ENCODE results near the gene KCTD13. TPM values are rescaled to one million over a fixed set of nuclear protein-coding genes. Genes with fewer than 3 reads are reported as not detected.
A peak's percentile ranks its signal among the peaks of the same experiment; 100 is the strongest.

KCTD13 gene
- total RNA-seq, 4 donors from 2014 or later, result 14.4 to 25.7 (median 18.8) TPM

DNA sequence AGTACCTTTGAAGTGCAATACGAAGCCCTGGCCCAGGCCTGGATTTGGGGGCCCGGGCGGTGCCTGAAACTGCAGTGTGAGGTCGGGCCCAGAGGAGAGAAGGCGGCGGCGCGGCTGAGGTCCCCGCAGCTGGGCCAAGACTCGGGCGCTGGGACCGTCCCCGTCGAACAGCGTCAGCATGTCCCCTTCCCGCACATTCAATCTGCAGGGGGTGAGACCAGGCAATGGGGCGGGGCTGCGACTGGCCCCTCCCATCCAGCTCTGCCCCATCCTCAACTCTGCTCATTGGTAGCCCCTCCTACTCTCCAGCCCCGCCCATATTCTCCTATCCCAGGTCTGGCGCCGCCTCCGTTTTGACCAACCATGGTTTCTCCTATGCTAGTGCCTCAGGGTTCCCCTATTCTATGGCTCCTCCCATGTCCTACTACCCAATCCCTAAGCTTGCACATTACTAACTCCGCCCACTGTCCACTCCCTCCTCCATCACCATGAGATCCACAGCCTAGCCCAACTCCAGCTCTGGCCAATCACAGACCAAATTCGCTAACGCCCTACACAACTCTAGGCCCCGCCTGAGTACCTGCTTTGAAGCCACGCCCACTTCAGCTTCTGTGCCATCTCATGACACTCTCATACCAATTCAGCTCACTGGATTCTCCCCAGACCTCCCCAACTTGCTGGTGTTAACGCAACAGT, 48.6 kb downstream of the KCTD13 start:
- no peak for DNase-seq (ENCODE audit: extremely low spot score)
- TF ChIP-seq POLR2AphosphoS5 (IDR thresholded peaks at IDR 0.05) (no peak), POLR2A (IDR thresholded peaks at IDR 0.05; ENCODE audit: low read depth) (no peak), EP300 (IDR thresholded peaks at IDR 0.05) (no peak), CTCF (IDR thresholded peaks at IDR 0.05) (no peak)
- Histone ChIP-seq H3K27me3 (peaks cover 0 to 69% (median 23%) of the 10 kb centered on the region in 4 donors), H3K36me3 (no peaks in the 10 kb centered on the region), H3K27ac (replicated peaks in 1 of 4) (no peak overlapping the region), H3K9me3 (peaks cover 0 to 4% (median 0%) of the 10 kb centered on the region in 4 donors), H3K4me3 (peak overlapping the region in 1 of 4 donors; percentile 31), H3K4me1 (peaks cover 0 to 16% (median 8%) of the 10 kb centered on the region in 4 donors)
- intact Hi-C loops (cut with DNase I), result no loop called here
- WGBS, result 18% methylated on average over 11 of the region's 28 CpGs

- H3K4me1 ChIP-seq, result peaks cover 0 to 16% (median 8%) of the 10 kb centered on the region in 4 donors
- intact Hi-C loops (cut with DNase I), result no loop called here
- H3K36me3 ChIP-seq, result no peaks in the 10 kb centered on the region
- H3K4me3 ChIP-seq, result peak overlapping the region; percentile 9 to 31 (median 21)
- peaks cover 0 to 73% (median 23%) of the 10 kb centered on the region in 4 donors for H3K27me3 ChIP-seq
- H3K27ac ChIP-seq (replicated peaks in 1 of 4), result no peak overlapping the region
- WGBS, result 6% methylated on average over 17 of the region's 45 CpGs
- peaks cover 0 to 4% (median 0%) of the 10 kb centered on the region in 4 donors for H3K9me3 ChIP-seq
- no peak for TF ChIP-seq POLR2AphosphoS5 (IDR thresholded peaks at IDR 0.05)
- no peak for TF ChIP-seq EP300 (IDR thresholded peaks at IDR 0.05)
- no peak for TF ChIP-seq POLR2A (IDR thresholded peaks at IDR 0.05; ENCODE audit: low read depth)
- TF ChIP-seq CTCF (IDR thresholded peaks at IDR 0.05), result no peak
- DNase-seq (ENCODE audit: extremely low spot score), result no peak
Measured at GRCh38 chr16:29876594-29877249, 49.3 kb downstream of the KCTD13 start.

GRCh38 chr16:29876217-29876593, 49.8 kb downstream of the KCTD13 start:
- TF ChIP-seq CTCF (IDR thresholded peaks at IDR 0.05) (no peak), POLR2A (IDR thresholded peaks at IDR 0.05; ENCODE audit: low read depth) (no peak), EP300 (IDR thresholded peaks at IDR 0.05) (no peak), POLR2AphosphoS5 (IDR thresholded peaks at IDR 0.05) (no peak)
- Histone ChIP-seq H3K4me1 (peaks cover 0 to 16% (median 8%) of the 10 kb centered on the region in 4 donors), H3K4me3 (peak overlapping the region; percentile 9 to 31 (median 21)), H3K27ac (replicated peaks in 1 of 4) (no peak overlapping the region), H3K27me3 (peaks cover 0 to 73% (median 23%) of the 10 kb centered on the region in 4 donors), H3K9me3 (peaks cover 0 to 4% (median 0%) of the 10 kb centered on the region in 4 donors), H3K36me3 (no peaks in the 10 kb centered on the region)
- intact Hi-C loops (cut with DNase I), result no loop called here
- DNase-seq (ENCODE audit: extremely low spot score), result no peak
- 20% methylated on average over 18 of the region's 18 CpGs for WGBS

DNA sequence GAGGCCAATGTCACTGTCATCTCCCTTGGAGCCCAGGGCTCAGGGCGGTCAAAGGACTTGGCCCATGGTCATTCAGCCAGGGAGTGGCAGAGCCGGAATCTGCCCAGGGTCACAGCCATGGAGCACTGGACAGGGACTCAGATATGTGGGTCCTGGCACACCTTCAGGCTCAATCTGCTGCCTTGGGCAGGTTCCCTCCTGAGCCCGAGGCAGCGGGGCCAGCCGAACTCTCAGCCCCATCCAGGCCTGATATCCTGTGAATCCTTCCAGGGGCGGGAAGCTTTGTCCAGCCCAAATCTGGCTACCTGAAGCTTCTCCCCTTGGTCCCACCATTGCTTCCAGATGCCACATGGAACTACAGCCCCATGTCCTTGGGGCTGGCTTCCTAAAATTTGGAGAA, 50.8 kb downstream of the KCTD13 start:
- Histone ChIP-seq H3K9me3 (peaks cover 0 to 4% (median 0%) of the 10 kb centered on the region in 4 donors), H3K4me1 (peaks cover 0 to 16% (median 8%) of the 10 kb centered on the region in 4 donors), H3K27me3 (peaks cover 0 to 68% (median 23%) of the 10 kb centered on the region in 4 donors), H3K27ac (replicated peaks in 1 of 4) (no peak overlapping the region), H3K36me3 (no peaks in the 10 kb centered on the region), H3K4me3 (no peak overlapping the region)
- WGBS, result 86% methylated on average over 1 of the region's 6 CpGs
- intact Hi-C loops (cut with DNase I), result no loop called here
- TF ChIP-seq EP300 (IDR thresholded peaks at IDR 0.05), result no peak
- no peak for TF ChIP-seq POLR2A (IDR thresholded peaks at IDR 0.05; ENCODE audit: low read depth)
- TF ChIP-seq CTCF (IDR thresholded peaks at IDR 0.05), result no peak
- no peak for TF ChIP-seq POLR2AphosphoS5 (IDR thresholded peaks at IDR 0.05)
- no peak for DNase-seq (ENCODE audit: extremely low spot score)
